Large intestine (tissue), 3 donors: ENCODE measurements around the gene SLC25A21. TPM values are rescaled to one million over a fixed set of nuclear protein-coding genes. Genes with fewer than 3 reads are reported as not detected.

Experiments
- DNase-seq, 2 donors: peaks; one replicate each; pipeline versions ENCODE4 v3.0.0 to v3.0.0-alpha.2; 2013
- H3K27ac ChIP-seq: one replicate; pipeline ENCODE4 v1.5.1; 2013; ENCODE audit warnings: low read length
- H3K27me3 ChIP-seq: 2 replicates; pipeline ENCODE4 v1.6.1; 2013; ENCODE audit warnings: low read length; ENCODE audit not compliant: control insufficient read depth, insufficient read depth
- H3K36me3 ChIP-seq: 2 replicates; pipeline ENCODE4 v1.6.1; 2013; ENCODE audit warnings: low read length; ENCODE audit not compliant: control insufficient read depth, insufficient read depth
- H3K4me1 ChIP-seq: one replicate; pipeline ENCODE4 v1.6.1; 2013; ENCODE audit warnings: low read length; ENCODE audit not compliant: control insufficient read depth, insufficient read depth
- H3K4me3 ChIP-seq: one replicate; pipeline ENCODE4 v1.5.1; 2013; ENCODE audit warnings: low read length
- H3K9me3 ChIP-seq: one replicate; pipeline ENCODE4 v1.6.1; 2013; ENCODE audit warnings: mild to moderate bottlenecking, low read depth, low read length, moderate library complexity; ENCODE audit not compliant: control insufficient read depth
- WGBS: methylation state at CpG from one replicate; pipeline ENCODE4 v1.1.5; 2013; ENCODE audit warnings: low lambda C conversion rate; ENCODE audit not compliant: insufficient coverage; 5-methylcytosine and 5-hydroxymethylcytosine counted together
- polyA plus RNA-seq: library from polyadenylated mRNA; unstranded; fragments of 120-200 nt; gene quantifications from one replicate; pipeline ENCODE4 v1.2.1, GENCODE V29; 2013

Gene SLC25A21
- polyA plus RNA-seq, 1 donor: 0.58 TPM

DNA sequence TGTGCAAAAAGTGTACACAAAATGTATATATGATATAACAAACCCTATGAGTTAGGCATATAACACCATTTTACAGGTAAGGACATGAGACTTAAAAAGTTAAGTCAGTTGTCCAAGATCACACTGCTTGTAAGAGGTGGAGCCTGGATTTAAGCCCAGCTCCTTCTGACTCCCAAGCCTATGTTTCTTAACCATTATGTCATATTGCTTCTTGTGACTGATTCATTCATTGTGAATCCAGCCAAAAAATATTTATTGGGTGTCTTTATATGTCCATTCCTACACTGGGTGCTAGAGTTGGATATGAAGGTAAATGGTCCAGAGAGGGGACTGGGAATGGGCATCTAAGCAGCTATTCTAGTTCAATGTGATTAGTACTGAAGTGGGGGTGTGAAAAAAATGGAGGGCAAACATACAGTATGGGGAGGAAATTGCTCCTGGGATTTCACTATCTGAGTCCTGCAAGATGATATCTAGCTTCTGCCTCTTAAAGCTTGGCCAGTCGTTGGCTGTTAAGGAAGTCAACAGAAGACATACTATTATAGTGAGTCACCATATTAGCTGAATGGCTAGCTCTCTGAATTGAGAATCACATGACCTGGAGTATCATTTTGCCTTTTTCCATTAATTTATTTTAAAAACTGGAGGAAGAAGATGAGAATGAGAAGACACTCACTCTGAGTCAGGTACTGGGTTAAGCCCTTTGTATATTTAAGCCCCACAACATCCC lies 481.9 kb downstream of the SLC25A21 start:
- no peak for DNase-seq
- Histone ChIP-seq H3K36me3 (no peaks in the 10 kb centered on the region), H3K4me3 (no peak overlapping the region), H3K27ac (no peak overlapping the region), H3K4me1 (no peaks in the 10 kb centered on the region), H3K27me3 (no peaks in the 10 kb centered on the region), H3K9me3 (no peaks in the 10 kb centered on the region)
- WGBS: no CpG with 5 or more reads among the region's 1 CpG

DNA sequence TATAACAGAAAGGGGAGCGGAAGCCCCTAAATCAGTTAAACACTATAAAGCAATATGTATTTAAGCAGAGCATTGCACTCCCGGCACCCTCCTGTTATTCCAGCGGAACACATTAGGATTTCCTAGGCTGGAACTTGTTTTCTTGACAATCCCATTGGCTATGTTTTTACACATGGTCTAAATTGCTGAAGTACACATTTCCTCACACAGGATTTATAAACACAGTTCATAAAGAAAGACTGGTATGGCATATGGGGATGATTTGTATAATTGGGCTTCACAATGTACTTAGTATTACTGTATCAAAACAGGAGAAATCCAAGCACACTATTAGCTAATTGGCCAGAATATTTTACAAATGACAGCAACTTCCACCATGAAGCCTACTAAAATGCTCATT lies 487.5 kb downstream of the SLC25A21 start:
- Histone ChIP-seq H3K36me3 (no peaks in the 10 kb centered on the region), H3K27me3 (no peaks in the 10 kb centered on the region), H3K4me3 (no peak overlapping the region), H3K27ac (no peak overlapping the region), H3K4me1 (no peaks in the 10 kb centered on the region), H3K9me3 (no peaks in the 10 kb centered on the region)
- WGBS: 80% methylated on average over 1 of the region's 3 CpGs
- no peak for DNase-seq

- Histone ChIP-seq H3K27ac (no peak overlapping the region), H3K27me3 (no peaks in the 10 kb centered on the region), H3K9me3 (no peaks in the 10 kb centered on the region), H3K36me3 (no peaks in the 10 kb centered on the region), H3K4me3 (no peak overlapping the region), H3K4me1 (no peaks in the 10 kb centered on the region)
- no CpG with 5 or more reads among the region's 9 CpGs for WGBS
- DNase-seq: no peak
These were observed 489.2 kb downstream of the SLC25A21 start for GRCh38 chr14:36683083-36683724.

GRCh38 chr14:36682338-36682737 lies 490.1 kb downstream of the SLC25A21 start:
- no peak for DNase-seq
- peaks cover 2% of the 10 kb centered on the region for H3K27me3 ChIP-seq
- no peaks in the 10 kb centered on the region for H3K4me1 ChIP-seq
- H3K27ac ChIP-seq: no peak overlapping the region
- no peaks in the 10 kb centered on the region for H3K9me3 ChIP-seq
- H3K4me3 ChIP-seq: no peak overlapping the region
- H3K36me3 ChIP-seq: no peaks in the 10 kb centered on the region
- WGBS: 100% methylated on average over 1 of the region's 4 CpGs

- peaks cover 18% of the 10 kb centered on the region for H3K27me3 ChIP-seq
- no peak overlapping the region for H3K27ac ChIP-seq
- no CpG with 5 or more reads among the region's 10 CpGs for WGBS
- no peaks in the 10 kb centered on the region for H3K4me1 ChIP-seq
- no peaks in the 10 kb centered on the region for H3K36me3 ChIP-seq
- DNase-seq: no peak
- H3K4me3 ChIP-seq: no peak overlapping the region
- no peaks in the 10 kb centered on the region for H3K9me3 ChIP-seq
These were observed 496.2 kb downstream of the SLC25A21 start for GRCh38 chr14:36676236-36676635.

DNA sequence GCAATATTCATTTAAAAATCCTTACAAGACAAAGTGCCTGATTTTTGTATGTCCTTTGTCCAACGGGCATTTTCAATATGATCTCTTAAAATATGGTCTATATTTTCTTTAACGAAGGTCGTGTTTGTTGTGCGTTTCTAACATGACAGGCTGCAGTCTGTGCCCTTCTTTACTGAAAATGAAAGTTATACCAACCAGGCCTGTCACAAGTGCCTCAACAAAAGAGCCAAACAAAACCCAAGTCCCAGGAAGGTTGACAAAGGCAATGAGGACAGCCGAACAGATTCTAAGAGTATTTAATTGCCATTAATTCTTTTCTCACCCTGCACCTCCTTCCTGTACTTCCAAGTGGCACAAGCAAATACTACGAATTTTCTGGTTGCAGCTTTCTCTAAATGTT lies 496.8 kb downstream of the SLC25A21 start:
- H3K27ac ChIP-seq: no peak overlapping the region
- DNase-seq: no peak
- no peaks in the 10 kb centered on the region for H3K36me3 ChIP-seq
- no peaks in the 10 kb centered on the region for H3K4me1 ChIP-seq
- 80% methylated on average over 1 of the region's 6 CpGs for WGBS
- no peak overlapping the region for H3K4me3 ChIP-seq
- H3K9me3 ChIP-seq: no peaks in the 10 kb centered on the region
- peaks cover 18% of the 10 kb centered on the region for H3K27me3 ChIP-seq

DNA sequence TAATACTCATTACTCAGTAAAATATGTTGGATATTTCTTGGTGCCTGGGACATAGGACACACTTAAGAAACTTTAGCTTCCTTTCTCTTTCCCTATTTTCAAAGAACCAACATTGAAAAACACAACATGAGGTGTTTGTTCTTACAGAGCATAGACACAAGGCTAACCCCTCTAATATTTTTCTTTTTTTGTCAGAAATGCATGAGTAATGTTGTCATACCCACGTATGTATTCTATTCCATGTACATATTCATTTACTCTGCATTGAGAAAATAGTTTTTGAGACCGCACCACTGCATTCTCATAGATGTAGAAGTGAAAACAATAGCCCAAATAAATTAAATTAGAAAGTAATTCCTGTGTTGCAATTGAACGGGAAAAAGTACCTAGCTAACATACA lies 497.7 kb downstream of the SLC25A21 start:
- Histone ChIP-seq H3K36me3 (no peaks in the 10 kb centered on the region), H3K4me1 (no peaks in the 10 kb centered on the region), H3K9me3 (no peaks in the 10 kb centered on the region), H3K27ac (no peak overlapping the region), H3K27me3 (peaks cover 18% of the 10 kb centered on the region), H3K4me3 (no peak overlapping the region)
- DNase-seq: no peak
- WGBS: 87% methylated on average over 3 of the region's 3 CpGs

DNA sequence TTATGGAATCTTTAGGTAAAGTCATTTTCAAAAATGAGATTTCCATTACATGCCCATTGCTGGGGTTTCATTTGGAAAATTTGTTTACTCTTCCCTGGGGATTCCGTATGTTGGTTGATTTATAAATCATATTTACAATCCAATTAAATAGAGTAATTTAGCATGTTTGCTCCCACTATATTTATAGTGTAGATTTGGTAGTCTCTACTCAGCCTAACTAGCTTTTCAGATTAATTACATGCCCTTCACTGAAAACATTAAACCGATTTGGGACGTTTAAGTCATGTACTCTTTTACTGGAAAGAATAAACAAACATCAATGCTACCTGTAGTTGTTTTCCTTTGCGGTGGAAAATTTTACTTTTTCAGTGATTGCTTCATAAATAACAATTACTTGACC lies 500.3 kb downstream of the SLC25A21 start:
- no peaks in the 10 kb centered on the region for H3K4me1 ChIP-seq
- 88% methylated on average over 3 of the region's 4 CpGs for WGBS
- H3K4me3 ChIP-seq: no peak overlapping the region
- DNase-seq: no peak
- H3K27ac ChIP-seq: no peak overlapping the region
- no peaks in the 10 kb centered on the region for H3K36me3 ChIP-seq
- H3K9me3 ChIP-seq: no peaks in the 10 kb centered on the region
- peaks cover 29% of the 10 kb centered on the region for H3K27me3 ChIP-seq

DNA sequence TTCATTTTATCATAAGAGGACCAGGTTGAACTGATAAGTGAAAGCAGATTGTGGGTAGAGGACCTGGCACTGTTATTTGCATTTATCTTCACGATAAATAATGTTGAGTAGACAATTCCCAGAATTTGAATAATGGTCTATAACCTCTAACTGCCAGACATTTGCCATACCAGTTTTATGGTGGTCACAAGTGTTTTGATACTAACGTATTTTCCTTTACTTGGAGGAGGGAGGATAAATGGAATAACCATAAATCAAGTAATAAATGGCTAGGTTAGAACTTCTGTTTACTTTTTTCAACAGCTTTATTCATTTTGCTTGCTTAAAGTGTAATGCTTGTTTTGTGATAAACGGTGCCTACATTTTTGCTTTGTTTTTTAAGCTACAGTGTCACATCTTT lies 501.3 kb downstream of the SLC25A21 start:
- WGBS: 55% methylated on average over 2 of the region's 3 CpGs
- Histone ChIP-seq H3K4me1 (peaks cover 2% of the 10 kb centered on the region), H3K27me3 (peaks cover 35% of the 10 kb centered on the region)

DNA sequence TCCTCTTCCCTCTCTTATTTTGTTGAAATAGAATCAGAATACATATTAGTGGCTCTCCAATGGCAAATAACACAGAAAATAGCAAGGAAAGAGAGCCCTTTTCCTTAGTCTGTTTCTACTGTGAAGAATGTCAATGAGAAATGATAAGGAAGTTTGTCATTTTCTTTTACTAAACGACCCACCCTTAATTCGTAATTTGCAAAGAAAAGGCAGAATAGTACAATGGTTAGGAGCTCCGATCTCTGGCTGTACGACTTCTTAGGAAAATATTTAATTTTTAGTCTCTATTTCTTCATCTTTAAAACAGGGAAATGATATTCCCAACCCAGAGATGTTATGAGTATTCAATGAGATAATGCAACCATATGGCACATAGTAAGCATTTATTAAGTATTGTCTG lies 504.7 kb downstream of the SLC25A21 start:
- Histone ChIP-seq H3K4me3 (no peak overlapping the region), H3K36me3 (no peaks in the 10 kb centered on the region), H3K27ac (no peak overlapping the region), H3K27me3 (peaks cover 58% of the 10 kb centered on the region), H3K9me3 (peaks cover 14% of the 10 kb centered on the region), H3K4me1 (peaks cover 10% of the 10 kb centered on the region)
- 0% methylated on average over 1 of the region's 4 CpGs for WGBS
- DNase-seq: no peak

More for the DNA sequence above, 501.3 kb downstream of the SLC25A21 start:
- DNase-seq: no peak
- no peak overlapping the region for H3K4me3 ChIP-seq
- H3K27ac ChIP-seq: no peak overlapping the region
- H3K36me3 ChIP-seq: no peaks in the 10 kb centered on the region
- H3K9me3 ChIP-seq: peaks cover 9% of the 10 kb centered on the region
